HG03460 (cell line): Measurements from ENCODE around the gene SLCO3A1.

Experiments used
- ATAC-seq: cut with Tn5 transposase; IDR thresholded peaks from one replicate; pipeline ENCODE4 v1.9.1; 2021; ENCODE audit not compliant: unreplicated experiment

Gene SLCO3A1

DNA sequence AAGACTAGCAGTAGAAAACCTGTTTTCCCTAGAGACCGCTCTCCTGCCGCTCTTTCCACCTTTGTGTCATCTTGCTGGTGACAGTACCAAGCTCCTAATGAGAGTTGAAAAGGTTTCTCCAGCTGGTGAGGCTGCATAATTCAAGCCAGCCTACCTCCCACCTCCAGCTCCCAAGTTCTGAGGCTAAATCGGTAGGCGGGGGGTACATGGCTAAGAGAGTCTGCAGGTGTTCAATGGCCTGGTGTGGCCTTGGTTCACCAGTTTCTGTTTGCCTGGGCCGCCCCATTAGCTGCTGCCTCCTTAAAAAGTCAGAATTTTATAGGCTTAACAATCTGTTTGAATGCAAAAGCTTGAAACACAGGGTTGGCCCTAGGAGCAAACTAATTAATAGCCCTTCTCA lies 262.8 kb downstream of the SLCO3A1 start:
- ATAC-seq = no peak

DNA sequence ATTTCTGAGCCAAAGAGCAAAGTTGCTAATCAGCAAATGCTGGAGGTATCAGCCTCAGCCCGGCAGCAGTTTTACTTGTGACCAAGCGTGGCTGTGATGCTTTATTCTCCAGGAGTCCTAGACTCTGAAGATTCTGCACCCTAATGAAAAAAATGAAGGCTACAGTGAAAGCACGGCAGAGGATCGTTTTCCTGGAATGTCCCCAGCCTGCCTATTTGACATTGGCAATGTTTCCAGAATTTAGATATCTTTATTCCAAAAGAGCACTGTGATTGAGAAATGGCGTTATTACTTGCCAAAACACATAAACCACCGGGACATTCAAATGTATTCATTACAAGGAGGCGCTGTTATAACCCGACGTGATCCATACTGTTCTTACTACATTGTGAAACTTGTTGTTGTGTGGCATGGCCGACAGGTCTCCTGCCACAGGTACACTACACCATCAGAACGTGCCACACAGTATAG lies 263.8 kb downstream of the SLCO3A1 start:
- no peak for ATAC-seq

DNA sequence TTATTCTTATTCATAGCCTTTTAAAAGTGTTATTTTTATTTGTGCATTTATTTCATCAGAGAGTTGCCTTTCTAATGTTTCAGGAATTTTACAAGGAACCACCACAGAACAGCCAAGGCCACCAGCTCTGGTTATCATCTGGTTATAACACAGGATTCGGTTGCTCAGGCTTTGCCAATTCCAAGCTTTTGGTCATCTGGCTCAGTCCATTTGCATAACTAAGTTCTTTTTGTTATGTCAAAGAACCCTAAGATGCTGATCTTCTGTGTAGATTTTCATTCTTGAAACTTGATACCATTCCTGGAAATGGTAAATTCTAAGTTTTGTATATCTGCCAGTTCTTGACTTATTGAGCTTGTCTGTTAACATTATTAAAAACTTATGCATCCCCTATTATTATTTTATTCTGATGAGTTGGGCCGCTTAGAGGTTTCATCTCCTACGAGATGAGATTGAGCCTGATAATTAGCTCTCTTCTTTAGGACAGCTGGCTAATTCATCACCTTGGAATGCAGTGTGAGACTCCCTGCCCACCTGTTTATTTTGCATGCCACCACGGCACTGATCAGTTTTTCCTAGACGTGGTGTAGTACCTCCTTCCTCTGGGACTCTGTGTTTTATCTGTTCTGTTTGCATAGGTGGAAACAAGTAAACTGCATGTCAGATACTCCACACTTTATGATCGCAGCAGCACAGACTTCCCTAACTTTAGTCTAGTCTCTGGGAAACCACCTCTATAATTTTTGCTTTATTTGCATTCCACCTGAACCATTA lies 264.8 kb downstream of the SLCO3A1 start:
- no peak for ATAC-seq

DNA sequence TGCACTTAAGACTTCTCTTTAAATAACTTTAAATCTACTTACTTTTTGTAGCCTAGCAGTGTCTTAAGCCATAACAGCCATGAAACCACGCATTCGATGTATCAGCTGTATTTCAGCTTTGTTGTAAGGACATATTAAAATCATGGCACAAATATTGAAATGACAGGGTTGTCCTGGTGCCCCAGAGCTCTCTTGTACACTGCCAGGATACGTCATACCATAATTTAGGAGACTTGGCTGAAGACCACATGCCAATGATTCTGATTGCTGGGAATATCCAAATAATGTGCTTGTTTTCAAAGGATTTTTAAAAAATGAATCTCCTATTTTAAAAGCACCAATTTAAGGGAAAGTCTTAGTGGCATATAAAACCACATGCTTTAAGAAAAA lies 265.4 kb downstream of the SLCO3A1 start:
- no peak for ATAC-seq

DNA sequence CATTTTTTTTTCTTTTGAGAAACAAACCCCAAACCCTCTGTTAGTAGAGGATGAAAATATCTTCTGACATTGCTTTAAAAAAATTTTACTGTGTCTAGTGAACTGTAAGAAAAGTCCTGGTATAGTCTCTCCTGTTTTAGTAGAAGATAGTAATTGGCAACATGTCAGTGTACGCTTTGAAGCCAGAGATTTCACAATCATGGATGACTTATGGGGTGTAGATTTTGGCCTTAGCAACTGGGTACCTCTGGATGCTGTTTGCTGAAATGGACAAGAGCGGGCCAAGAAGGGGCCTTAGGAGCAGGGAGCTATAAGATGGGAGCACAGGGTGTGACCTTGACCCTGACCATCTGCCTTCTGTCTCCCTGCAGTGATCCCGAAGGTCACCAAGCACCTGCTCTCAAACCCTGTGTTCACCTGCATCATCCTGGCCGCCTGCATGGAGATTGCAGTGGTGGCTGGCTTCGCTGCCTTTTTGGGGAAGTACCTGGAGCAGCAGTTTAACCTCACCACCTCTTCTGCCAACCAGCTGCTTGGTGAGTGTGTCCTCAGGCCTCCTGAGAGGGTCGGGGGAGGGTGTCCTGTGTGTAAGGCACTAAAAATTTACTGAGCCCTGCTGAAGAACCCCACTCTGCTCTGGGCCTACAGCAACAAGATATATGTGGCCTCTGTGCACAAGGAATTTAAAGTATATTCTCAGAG lies 266.7 kb downstream of the SLCO3A1 start:
- no peak for ATAC-seq

DNA sequence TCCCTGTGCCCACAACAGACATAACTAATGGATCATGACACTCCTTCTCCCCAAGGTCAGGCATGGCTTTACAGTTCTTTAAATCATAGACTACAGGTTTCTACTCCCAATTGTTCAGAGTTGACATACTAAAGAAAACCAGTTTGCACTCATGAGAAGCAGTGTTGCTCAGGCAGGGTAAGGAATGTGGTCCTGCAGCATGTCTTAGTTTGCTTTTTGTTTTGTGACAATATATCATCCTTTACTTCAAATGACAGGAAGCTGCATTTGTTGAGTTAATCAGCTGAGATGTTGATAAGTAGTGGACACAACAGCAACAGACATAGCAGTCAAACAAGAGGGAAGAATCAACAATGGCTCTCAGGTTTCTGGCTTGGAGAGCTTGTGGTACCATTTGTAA lies 267.5 kb downstream of the SLCO3A1 start:
- no peak for ATAC-seq

DNA sequence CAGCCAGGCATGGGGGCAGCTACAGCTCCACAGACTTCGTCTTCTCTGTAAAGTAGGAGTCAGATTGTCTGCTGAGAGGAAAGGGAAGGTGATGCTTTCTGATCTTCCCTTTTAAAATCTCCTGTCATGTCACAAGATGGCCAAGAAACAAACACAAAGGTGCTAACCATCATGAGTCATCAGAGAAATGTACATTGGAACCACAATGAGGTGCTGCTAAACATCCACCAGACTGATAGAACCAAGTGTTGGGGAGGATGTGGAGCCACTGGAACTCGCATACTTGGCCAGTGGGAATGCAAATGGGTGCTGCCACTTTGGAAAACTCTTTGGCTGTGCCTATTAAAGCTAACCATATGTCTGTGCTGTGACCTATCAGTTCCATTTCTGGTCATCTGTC lies 268.8 kb downstream of the SLCO3A1 start:
- no peak for ATAC-seq

DNA sequence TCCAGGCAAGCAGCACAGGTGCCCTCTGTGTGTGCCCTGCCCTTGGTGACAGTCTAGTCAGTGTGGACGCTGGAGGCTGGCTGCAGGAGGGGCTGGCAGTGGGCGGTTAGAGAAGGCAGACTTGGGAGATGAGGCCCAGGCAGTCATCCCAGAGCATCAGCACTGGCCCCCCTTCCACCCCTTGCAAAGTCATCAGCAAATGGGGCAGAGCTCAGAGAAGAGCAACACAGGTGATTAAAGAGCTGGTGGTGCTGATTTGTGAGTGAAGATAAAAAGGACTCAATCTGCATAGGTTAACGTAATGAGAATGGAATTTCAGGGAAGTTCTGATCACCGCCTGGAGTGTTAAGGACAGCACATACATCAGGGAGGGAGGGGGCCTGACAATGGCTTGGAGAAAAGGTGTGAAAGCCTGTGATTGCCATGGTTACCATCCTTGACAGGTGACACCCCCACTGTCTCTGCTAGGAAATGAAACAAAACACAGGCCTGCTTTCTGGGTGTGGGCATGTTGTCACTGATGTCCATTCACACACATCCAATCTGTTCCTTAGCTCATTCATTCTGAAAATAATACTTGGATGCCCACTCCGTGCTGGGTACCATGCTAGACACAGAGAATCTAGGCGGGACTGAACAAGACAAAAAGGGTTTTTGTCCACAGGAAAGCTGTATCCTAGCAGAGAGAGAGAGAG lies 270.6 kb downstream of the SLCO3A1 start:
- ATAC-seq = no peak

DNA sequence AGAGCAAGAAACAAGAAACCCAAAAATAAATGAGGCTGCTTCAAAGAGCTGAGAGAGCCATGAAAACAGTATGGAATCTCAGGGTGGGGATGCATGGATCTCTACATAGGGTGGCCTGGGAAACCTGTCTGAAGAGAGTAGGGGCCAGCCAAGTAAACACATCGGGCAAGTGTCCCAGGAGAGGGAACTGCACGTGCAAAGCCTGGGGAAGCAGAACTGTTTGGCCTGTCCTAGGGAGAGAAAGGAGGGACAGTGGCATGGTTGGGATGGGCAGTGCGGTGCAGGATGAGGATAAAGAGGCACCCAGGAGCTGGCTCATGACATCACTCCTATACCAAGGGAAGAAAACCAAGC lies 271.1 kb downstream of the SLCO3A1 start:
- ATAC-seq = no peak

DNA sequence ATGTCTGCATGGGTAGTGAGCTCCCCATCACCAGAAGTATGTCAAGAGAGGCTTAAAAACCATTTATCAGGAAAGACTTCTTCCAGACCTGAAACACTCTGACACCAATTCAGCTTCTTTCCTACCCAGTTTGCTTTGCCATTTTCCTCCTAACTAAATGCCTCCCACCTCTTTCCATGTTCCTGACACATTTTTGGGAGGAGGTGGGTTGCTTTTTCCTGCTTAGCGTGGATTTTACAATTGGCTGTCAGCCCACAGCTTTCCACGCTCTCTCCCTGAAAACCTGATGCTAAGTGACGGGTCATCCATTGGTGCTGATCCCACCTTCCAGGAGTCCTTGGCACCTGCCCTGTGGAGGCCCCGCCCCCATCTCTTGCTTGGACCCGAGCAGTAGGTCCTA lies 275.3 kb downstream of the SLCO3A1 start:
- no peak for ATAC-seq

DNA sequence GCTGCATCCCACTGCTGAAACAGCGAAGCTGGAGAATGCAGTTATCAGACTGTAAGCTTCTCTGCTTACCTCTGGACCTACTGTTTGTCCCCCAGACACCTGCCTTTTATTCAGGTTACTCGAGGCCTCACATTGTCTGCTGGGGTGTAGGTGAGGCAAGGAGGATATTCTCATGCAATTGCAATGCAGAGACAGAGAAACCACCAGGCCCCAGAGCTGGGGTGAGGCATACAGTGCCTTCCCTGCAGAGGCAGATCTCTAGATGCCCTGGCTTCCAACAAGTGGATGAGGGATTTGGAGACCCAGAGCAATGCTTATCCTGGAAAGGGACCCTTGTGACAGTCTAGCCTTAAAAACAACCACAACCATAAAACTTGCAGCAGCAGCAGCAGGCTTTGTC lies 276.7 kb downstream of the SLCO3A1 start:
- ATAC-seq = no peak

DNA sequence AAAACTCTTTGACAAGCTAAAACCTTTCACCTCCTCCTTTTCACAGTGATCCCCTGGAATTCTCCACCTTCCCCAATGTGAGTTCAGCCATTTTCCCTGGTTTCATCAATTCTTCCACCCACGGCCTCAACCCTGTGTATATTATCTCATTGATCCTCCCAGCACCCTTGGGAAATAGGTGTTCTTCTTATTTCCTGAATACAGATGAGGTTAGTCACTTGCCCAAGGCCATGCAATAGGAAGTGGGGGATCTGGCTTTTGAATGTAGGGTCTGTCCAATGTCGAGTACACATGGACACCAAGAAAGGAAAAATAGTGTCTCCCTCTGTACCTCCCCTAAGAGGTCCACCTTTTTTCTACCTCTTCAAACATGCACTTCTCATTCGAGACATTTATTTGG lies 277.4 kb downstream of the SLCO3A1 start:
- ATAC-seq = no peak

DNA sequence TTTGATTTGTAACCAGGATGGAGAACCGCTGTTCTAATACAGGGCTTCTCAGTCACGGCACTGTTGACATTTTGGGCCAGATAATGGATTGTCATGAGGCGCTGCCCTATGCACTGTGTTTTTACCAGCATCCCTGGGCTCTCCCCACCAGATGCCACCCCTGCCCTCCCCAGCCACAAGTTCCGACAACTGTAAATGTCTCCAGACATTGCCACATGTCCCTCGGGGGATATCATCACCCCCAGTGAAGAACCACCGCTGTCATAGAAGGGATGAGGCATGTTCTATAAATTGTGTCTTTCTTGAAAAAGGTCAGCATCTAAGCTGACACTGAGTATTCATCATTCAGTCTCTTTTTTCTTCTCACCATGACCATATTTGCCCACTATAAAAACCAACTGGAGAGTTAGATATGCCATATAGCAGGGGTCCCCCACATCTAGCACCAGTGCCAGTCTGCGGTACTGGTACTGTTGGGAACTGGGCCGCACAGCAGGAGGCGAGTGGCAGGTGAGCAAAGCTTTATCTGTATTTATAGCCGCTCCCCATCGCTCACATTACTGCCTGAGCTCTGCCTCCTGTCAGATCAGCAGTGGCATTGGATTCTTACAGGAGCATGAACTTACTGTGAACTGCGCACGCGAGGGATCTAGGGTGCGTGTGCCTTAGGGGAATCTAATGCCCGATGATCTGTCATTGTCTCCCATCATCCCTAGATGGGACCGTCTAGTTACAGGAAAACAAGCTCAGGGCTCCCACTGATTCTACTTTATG lies 279.7 kb downstream of the SLCO3A1 start:
- ATAC-seq = no peak

DNA sequence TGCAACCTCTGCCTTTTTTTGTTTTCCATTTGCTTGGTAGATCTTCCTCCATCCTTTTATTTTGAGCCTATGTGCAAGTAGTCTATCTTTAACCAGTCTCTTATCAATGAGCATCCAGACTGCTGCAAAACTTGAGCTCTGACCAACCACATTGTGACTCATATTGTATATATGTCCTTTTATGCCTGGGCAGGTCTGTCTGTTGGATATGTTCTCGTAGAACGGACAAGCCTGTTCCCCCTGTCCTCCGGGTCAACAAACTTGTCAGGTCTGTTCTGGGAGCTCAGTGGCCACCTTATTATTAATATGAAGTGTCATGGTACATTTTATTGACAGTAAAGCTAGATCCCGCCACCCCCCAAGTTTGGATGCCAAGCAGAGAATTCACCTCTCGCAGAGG lies 287.3 kb downstream of the SLCO3A1 start:
- no peak for ATAC-seq

DNA sequence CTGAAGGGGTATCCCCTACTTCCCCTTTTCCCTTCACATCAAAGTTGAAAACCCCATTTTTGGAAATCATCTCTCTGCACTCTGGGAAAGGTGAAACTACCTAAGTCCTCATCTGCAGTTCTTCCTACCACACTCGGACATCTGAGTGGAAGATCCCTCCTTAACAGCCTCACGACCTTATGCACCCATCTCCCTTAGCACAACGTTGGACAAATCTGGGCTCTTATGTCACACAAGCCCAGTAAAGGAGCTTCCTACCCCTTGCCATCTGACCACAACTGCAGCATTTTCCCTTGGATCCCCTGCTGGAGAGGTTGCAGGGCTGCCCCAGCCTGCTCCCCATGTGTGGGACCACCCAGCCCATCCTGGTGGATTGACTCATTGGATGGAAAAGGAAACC lies 288.1 kb downstream of the SLCO3A1 start:
- ATAC-seq = no peak

DNA sequence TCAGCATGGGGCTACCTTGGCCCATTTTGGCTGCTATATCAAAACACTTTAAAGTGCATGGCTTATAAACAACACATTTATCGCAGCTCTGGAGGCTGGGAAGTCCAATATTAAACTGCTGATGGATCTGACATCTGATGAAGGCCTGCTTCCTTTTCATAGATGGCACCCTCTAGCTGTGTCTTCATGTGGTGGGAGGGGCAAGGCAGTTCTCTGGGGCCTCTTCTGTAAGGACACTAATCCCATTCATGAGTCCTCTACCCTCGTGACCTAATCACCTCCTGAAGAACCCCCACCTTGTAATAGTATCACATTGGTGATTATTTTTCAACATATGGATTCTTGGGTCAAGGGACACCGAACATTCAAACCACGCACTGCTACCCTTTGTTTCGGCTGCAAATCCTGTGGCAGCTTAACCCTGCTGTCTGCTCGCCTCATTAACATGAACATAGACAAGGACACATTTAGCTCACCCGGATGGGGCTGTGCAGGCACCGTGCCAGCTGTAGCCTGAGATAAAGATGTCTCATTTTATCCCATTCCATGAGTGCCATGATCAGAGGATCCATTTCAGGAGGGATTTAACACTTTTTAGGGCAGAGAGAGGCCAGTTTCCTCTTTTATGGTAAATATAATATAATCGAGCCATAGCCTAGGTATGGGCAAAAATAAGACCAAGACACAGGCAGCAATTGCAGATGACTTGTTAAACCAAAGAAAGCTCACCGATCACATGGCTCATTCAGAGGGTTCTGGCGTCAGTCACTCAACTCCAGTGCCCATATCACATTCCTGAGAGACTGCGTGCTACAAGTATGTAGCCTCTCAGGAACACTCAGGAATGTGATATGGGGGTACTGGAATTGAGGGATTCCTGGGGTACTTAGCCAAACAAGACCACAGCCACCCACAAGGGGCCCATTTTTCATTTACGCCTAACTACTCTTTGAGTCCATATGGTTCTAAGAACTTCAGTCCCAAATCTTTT lies 289.0 kb downstream of the SLCO3A1 start:
- ATAC-seq = no peak

DNA sequence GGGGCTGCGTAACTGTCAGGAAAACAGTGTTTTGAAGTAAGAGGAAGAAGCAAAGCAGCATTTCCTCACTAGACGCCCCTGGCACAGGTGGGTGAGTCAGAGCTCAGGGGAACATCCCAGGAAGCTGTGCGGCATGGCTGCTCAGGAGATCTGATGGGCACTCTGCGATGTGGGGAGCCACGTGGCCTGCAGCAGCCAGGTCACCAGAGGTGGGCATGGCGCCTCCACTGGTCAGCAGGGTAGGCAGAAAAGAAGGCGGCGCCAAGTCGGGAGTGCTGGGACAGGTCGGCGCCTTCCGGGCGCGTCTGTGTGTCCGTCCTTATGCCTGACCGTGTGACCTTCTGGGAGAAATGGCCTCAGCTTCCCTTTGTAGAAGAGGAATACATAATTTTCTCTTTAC lies 290.3 kb downstream of the SLCO3A1 start:
- ATAC-seq = no peak

DNA sequence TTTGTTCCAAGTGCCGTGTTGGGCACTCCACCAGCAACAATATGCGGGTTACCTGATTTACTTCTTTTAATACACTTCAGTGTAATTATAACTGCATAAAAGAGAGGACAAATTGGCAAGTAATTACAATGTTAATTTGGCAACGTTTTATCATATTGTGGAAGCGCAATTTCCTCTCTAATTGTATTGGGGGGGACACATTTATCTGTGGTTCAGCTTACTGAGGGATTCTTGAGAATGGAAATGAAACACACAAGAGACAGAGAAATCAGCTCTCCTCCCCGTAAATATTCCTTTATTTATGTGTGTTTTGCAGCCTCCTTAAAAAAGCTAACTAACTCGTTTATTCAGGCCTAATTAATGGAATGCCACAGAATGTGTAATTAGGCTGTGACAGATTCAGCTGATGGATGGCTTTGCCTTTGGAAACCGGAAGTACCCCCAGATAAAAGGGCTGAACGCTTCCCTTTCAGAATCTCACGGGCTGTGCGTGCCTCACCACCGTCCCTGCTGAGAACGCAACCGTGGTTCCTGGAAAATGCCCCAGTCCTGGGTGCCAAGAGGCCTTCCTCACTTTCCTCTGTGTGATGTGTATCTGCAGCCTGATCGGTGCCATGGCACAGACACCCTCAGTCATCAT lies 293.1 kb downstream of the SLCO3A1 start:
- ATAC-seq = no peak

DNA sequence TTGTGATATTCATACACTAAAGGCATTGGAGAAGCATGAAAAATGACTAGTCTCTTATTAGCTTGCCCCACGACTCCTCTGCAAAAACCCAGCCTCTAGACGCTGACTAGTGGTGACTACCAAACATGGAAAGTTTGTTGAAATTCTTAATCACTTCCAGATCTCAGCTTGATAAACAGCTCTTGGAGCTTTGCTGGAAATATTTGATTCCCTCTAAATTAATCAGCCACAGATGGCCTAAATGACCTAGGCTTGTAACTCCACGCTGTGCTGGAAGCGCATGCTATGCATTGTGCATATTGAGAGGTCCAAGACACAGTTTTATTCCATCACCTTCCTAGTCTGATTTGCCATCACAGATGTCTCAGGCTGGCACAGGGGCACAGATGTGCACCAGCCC lies 295.5 kb downstream of the SLCO3A1 start:
- no peak for ATAC-seq

DNA sequence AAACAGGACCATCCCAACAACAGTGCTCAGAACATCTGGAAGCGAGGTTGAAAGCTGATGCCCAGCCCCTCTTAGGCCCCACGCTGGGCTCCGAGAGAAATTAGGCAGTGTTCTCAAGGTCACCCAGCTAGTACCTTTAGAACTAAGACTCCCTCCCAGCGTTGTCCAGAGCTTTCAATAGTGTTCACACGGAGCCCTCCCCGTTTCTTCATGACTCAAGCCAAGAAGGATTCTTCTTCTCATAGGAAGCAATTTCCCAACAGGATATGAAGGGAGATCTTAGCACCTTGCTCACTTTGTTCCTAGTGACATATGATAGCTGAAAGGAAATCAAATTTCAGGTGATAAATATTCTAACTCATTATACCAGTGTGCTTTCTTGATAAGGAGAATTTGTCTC lies 296.0 kb downstream of the SLCO3A1 start:
- ATAC-seq = no peak
